Measurements from ENCODE around the gene RNF220. TPM values are rescaled to one million over a fixed set of nuclear protein-coding genes. Genes with fewer than 3 reads are reported as not detected.

The RNF220 gene
- total and polyA plus RNA-seq, 11 donors: 54.2 to 108 (median 62.4) TPM

GRCh38 chr1:44673675-44674112 lies 268.6 kb downstream of the RNF220 start:
- Histone ChIP-seq H3K9me3 (no peaks in the 10 kb centered on the region), H3K27me3 (no peaks in the 10 kb centered on the region), H3K4me1 (peaks cover 0 to 70% (median 21%) of the 10 kb centered on the region in 12 donors), H3K27ac (peak overlapping the region; percentile 81 to 98 (median 96)), H3K4me3 (peak overlapping the region; percentile 30 to 85 (median 68)), H3K36me3 (peaks cover 0 to 6% (median 0%) of the 10 kb centered on the region in 9 donors)
- intact Hi-C loops (cut with DNase I): loop anchor here in 1 of 10 donors (10.0 kb wide), 1 partner anchor 61 kb away; the partner anchor contains the start of genes KIF2C and RNU5D-1
- TF ChIP-seq POLR2A (IDR thresholded peaks at IDR 0.05): peak in 1 of 2 donors; percentile 27
- no peak for TF ChIP-seq CTCF (IDR thresholded peaks at IDR 0.05)
- DNase-seq (no peak), ATAC-seq (peak in 2 of 4 donors; percentile 0 to 1)
- 0 to 1% (median 0%) methylated on average over 14 to 16 of the region's 16 CpGs for WGBS, 4 donors

GRCh38 chr1:44674113-44675000 lies 269.3 kb downstream of the RNF220 start, which contains the start of the genes ARMH1 and TMEM53:
Gene ARMH1 (plus strand): TSS chr1:44674714. CDS start chr1:44689698, 14,984 bp downstream.
Gene TMEM53 (minus strand): TSS chr1:44674481. CDS start chr1:44674391, 90 bp downstream.
- WGBS, 4 donors: 0 to 2% (median 1%) methylated on average over 26 to 56 of the region's 56 CpGs
- Histone ChIP-seq H3K4me1 (peaks cover 0 to 70% (median 21%) of the 10 kb centered on the region in 12 donors), H3K4me3 (peak within 1 kb of the TSS; percentile 30 to 85 (median 68)), H3K27me3 (no peaks in the 10 kb centered on the region), H3K9me3 (no peaks in the 10 kb centered on the region), H3K27ac (peak within 1 kb of the TSS; percentile 81 to 98 (median 96)), H3K36me3 (peaks cover 0 to 2% (median 0%) of the 10 kb centered on the region in 9 donors)
- ATAC-seq (peak; percentile 96 to 98 (median 97)), DNase-seq (peak; percentile 99 to 100 (median 99))
- TF ChIP-seq POLR2A (IDR thresholded peaks at IDR 0.05) (peak in 1 of 2 donors; percentile 56), CTCF (IDR thresholded peaks at IDR 0.05) (no peak)
- intact Hi-C loops (cut with DNase I): loop anchor here in 1 of 10 donors (10.0 kb wide), 1 partner anchor 60 kb away; the partner anchor contains the start of genes KIF2C and RNU5D-1

GRCh38 chr1:44675186-44675585 lies 270.1 kb downstream of the RNF220 start:
- peak overlapping the region in 8 of 12 donors; percentile 77 to 97 (median 96) for H3K27ac ChIP-seq
- H3K9me3 ChIP-seq: no peaks in the 10 kb centered on the region
- H3K4me1 ChIP-seq: peaks cover 0 to 70% (median 21%) of the 10 kb centered on the region in 12 donors

More at GRCh38 chr1:44675186-44675585, 270.1 kb downstream of the RNF220 start:
- Histone ChIP-seq H3K4me3 (peak overlapping the region in 9 of 12 donors; percentile 60 to 85 (median 72)), H3K36me3 (no peaks in the 10 kb centered on the region), H3K27me3 (no peaks in the 10 kb centered on the region)
- DNase-seq (peak in 1 of 5 donors; percentile 18), ATAC-seq (no peak)
- TF ChIP-seq CTCF (IDR thresholded peaks at IDR 0.05) (no peak), POLR2A (IDR thresholded peaks at IDR 0.05) (no peak)
- intact Hi-C loops (cut with DNase I): loop anchor here in 1 of 10 donors (10.0 kb wide), 1 partner anchor 60 kb away; the partner anchor contains the start of genes KIF2C and RNU5D-1
- 87 to 92% (median 89%) methylated on average over 7 of the region's 7 CpGs for WGBS, 4 donors

Measured in heart left ventricle (tissue), 16 donors.